Activated T-helper 17 cell treated with anti-CD3 and anti-CD28 coated beads, Interleukin-2, amount 50 U/mL, for 72 hours (primary cell): Measurements from ENCODE around the gene TEKT2. TPM values are rescaled to one million over a fixed set of nuclear protein-coding genes. Genes with fewer than 3 reads are reported as not detected.

ENCODE experiments used
- ATAC-seq: fragments of 150-1000 bp; cut with Tn5 transposase; replicated peaks from 2 replicates; pipeline ENCODE4 v1.10.0; 2021; ENCODE audit warnings: mild to moderate bottlenecking, moderate library complexity
- H3K27ac Mint-ChIP-seq: one replicate; pipeline ENCODE4 v1.8.0; 2022; ENCODE audit warnings: mixed read lengths
- H3K27me3 Mint-ChIP-seq: one replicate; pipeline ENCODE4 v1.8.0; 2022; ENCODE audit warnings: mixed read lengths
- H3K36me3 Mint-ChIP-seq: one replicate; pipeline ENCODE4 v1.8.0; 2022; ENCODE audit warnings: low read depth, mild to moderate bottlenecking, mixed read lengths
- H3K4me1 Mint-ChIP-seq: one replicate; pipeline ENCODE4 v1.8.0; 2022; ENCODE audit warnings: mixed read lengths
- H3K4me3 Mint-ChIP-seq: one replicate; pipeline ENCODE4 v1.8.0; 2022; ENCODE audit warnings: mild to moderate bottlenecking, mixed read lengths
- H3K9me3 Mint-ChIP-seq: one replicate; pipeline ENCODE4 v1.8.0; 2022; ENCODE audit warnings: mixed read lengths
- total RNA-seq, 2 donors: library from RNA; stranded (reverse); gene quantifications; one replicate each; pipeline ENCODE4 v1.2.3, GENCODE V29; 2022

TEKT2 gene
- total RNA-seq, 2 donors from 2014 or later = 0.26 to 0.64 TPM

DNA sequence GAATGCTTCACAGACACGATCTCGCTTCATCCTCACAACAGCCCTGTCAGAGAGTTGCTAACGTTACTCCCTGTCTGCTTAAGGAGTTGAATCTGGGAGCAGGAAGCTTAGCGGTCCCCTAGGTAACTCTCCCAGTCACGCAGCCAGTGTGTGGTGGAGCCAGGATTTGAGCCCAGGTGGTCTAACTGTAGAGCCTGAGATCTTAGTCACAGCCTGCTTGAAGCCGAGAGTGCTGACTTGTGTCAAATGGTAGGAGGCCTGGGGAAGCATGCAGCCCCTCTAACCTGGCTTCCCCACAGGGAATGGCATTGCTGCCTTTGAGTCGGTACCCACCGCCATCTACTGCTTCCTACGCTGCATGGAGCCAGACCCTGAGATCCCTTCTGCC lies 8.9 kb downstream of the TEKT2 start:
- peaks cover 67% of the 10 kb centered on the region for H3K36me3 Mint-ChIP-seq
- H3K27ac Mint-ChIP-seq = no peak overlapping the region
- H3K4me1 Mint-ChIP-seq = peaks cover 9% of the 10 kb centered on the region
- H3K27me3 Mint-ChIP-seq = no peaks in the 10 kb centered on the region
- ATAC-seq = no peak
- no peaks in the 10 kb centered on the region for H3K9me3 Mint-ChIP-seq
- no peak overlapping the region for H3K4me3 Mint-ChIP-seq

DNA sequence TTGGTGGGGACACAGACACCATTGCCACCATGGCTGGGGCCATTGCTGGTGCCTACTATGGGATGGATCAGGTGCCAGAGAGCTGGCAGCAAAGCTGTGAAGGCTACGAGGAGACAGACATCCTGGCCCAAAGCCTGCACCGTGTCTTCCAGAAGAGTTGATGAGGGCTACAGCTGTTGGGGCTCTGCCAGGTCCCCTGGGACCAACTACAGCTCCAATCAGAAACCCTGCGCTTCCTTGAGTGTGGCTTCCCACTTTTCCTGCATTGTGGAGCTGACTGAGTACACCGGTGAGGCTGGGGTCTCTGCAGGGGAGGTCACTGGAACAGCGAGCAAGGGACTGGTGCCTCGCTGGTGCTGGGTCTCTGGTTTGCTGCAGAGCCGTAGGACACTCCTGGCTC lies 9.3 kb downstream of the TEKT2 start:
- Mint-ChIP-seq H3K27ac (no peak overlapping the region), H3K4me1 (peaks cover 9% of the 10 kb centered on the region), H3K9me3 (no peaks in the 10 kb centered on the region), H3K36me3 (peaks cover 67% of the 10 kb centered on the region), H3K27me3 (no peaks in the 10 kb centered on the region), H3K4me3 (no peak overlapping the region)
- ATAC-seq = no peak

DNA sequence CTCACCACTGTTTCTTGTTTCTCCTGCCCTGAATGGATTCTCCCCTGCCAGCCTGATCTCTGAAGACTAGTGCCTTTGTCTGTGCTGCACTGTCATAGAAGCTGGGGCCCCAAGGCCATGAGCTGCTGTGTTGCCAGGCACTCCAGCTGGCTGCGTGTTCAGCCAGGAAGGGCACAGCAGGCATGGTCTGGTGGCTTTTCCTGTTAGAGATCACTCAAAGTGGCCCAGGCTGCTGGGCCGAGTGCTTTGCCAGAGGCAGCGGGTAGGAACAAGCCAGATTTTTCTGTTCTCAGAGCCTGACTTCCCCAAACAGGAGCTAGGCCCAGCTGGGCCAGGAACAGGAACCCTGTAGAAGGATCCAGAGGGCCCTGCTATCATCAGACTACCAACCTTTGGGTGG lies 10.0 kb downstream of the TEKT2 start:
- no peak for ATAC-seq
- H3K27me3 Mint-ChIP-seq = no peaks in the 10 kb centered on the region
- peaks cover 9% of the 10 kb centered on the region for H3K4me1 Mint-ChIP-seq
- H3K4me3 Mint-ChIP-seq = no peak overlapping the region
- peaks cover 66% of the 10 kb centered on the region for H3K36me3 Mint-ChIP-seq
- no peaks in the 10 kb centered on the region for H3K9me3 Mint-ChIP-seq
- no peak overlapping the region for H3K27ac Mint-ChIP-seq

DNA sequence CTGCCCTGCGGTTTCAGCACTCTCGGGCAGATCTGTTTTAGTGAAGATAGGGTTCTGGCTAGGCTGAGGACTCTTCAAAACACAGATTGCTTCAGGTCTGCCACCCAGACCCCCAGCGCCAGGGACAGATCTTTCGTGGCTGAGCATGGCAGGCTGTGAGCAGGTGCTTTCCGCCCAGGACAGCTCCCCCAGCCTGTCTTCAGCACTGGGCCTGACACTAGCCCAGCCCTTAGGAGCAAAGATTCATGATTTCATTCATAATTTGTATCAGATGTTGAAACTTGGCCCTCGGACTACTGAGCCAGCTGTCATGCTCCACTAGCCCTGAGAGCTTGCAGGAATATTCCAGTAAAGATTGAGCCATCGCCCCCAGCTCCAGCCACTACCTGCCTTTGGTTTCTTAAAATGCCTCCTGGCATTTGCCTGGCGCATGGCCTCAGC lies 10.7 kb downstream of the TEKT2 start:
- peaks cover 59% of the 10 kb centered on the region for H3K36me3 Mint-ChIP-seq
- H3K9me3 Mint-ChIP-seq = no peaks in the 10 kb centered on the region
- no peaks in the 10 kb centered on the region for H3K27me3 Mint-ChIP-seq
- H3K4me3 Mint-ChIP-seq = no peak overlapping the region
- no peak for ATAC-seq
- no peak overlapping the region for H3K27ac Mint-ChIP-seq
- H3K4me1 Mint-ChIP-seq = peaks cover 5% of the 10 kb centered on the region

DNA sequence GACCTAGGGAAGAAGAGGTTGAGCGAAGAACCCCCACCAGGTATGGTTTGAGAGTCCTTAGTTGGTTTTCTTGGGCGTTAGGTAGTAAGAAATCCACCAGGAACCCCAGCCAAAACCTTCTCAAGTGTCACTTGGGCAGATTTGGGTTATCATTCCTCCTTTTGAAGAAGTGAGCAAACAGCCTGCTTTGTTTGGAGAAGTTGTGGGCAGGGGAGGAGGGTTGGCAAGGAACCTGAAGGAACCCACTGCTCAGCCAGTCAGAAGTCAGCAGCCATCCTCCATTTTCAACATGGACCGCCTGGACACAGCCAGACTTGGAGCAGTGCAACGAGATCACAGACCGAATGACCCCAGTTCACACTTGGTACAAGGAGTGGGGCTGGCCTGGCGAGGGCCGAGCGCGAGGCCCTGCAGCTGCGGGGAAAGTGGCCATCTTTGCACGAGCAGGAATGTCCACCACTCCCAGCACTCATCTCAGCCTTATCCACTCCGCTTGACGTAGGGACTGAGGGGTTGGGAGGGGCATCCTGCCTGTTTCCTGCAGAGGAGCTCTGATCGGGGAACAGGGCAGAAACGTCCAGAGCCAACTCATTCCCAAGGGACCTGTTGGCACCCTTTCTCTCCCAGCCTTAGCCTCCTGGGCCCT lies 12.0 kb downstream of the TEKT2 start:
- peaks cover 47% of the 10 kb centered on the region for H3K36me3 Mint-ChIP-seq
- no peaks in the 10 kb centered on the region for H3K27me3 Mint-ChIP-seq
- no peak overlapping the region for H3K27ac Mint-ChIP-seq
- H3K4me1 Mint-ChIP-seq = no peaks in the 10 kb centered on the region
- H3K4me3 Mint-ChIP-seq = no peak overlapping the region
- H3K9me3 Mint-ChIP-seq = no peaks in the 10 kb centered on the region
- no peak for ATAC-seq

DNA sequence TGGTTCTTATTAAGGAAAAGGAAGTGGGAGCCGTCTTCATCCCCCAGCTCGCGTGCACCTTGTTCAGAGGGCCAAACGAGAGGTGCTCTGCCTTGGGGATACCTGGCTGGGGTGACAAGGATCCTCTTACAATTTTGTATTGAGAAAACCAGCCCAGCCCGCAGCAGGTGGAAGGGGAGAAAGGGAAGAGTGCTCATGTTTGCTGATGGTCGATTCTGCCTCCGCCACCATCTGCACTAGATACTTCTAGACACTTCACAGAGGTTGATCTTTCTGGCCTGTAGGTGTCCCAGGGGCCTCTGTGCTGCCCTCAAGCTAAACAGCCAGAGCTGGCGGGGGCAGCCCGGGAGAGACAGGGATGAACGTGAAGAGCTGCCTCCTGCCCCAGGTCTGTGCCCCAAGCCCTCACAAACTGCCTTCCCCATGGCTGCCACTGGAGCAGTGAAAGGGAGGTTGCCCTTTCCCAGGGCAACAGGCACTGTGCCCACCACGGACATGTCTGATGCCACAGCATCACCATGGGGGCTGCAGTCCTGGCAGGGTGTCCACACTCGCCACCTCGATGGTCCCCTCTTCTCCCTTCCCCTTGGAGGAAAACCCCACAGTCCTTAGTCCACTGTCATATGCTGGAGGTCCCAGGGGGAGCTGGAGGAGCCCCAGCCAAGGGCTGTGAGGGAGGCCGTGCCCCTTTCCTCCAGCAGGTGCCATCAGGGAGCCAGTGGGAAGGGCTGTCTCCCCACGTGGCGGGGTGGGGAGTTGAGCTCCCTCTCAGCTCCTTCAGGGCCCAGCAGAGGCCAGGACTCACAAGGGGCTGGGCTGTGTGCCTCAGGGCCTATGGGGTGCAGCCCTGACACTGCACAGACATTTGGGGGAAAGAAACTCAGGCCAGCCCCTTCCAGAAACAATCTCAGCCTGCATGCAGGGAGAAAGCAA lies 12.9 kb downstream of the TEKT2 start:
- Mint-ChIP-seq H3K4me3 (no peak overlapping the region), H3K27me3 (no peaks in the 10 kb centered on the region), H3K36me3 (peaks cover 38% of the 10 kb centered on the region), H3K27ac (no peak overlapping the region), H3K9me3 (no peaks in the 10 kb centered on the region), H3K4me1 (no peaks in the 10 kb centered on the region)
- ATAC-seq = peak; percentile 4

DNA sequence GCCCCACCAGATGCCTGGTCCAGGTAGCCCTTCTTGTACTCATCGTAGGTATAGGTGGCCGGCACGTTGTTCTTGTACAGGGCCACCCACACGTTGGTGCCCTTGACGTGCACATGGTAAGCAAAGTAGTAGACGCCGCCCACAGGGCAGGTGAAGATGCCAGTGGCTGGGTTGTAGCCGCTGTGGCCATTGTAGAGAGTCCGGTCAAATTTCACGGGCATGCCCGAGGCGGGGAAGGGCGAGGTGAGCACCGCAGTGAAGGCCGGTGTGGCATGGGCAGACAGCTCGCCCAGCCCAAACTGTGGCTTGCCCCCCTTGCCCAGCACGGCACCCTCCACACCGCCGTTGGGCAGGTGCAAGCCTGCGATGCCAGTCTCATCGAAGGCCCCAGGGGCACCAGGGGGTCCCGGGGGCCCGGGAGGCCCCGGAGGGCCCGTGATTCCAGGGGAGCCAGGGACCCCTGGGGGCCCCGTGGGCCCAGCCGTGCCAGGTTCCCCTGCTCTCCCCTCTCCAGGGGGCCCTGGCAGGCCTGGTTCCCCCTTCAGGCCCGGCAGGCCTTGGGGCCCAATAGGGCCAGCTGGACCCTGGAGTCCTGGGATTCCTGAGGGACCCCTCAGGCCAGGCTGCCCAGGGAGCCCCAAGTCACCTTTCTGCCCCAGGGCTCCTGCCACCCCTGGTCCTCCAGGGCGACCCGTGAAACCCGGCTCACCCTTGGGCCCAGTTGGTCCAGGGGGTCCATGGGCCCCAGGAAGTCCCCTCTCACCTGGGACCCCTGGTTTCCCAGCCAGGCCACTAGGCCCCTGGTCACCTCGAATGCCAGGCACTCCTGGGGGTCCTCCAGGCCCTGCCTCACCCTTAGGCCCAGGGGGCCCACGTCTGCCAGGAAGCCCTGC lies 14.0 kb downstream of the TEKT2 start:
- Mint-ChIP-seq H3K27me3 (no peaks in the 10 kb centered on the region), H3K27ac (no peak overlapping the region), H3K36me3 (peaks cover 27% of the 10 kb centered on the region), H3K9me3 (no peaks in the 10 kb centered on the region), H3K4me1 (no peaks in the 10 kb centered on the region), H3K4me3 (no peak overlapping the region)
- ATAC-seq = no peak

DNA sequence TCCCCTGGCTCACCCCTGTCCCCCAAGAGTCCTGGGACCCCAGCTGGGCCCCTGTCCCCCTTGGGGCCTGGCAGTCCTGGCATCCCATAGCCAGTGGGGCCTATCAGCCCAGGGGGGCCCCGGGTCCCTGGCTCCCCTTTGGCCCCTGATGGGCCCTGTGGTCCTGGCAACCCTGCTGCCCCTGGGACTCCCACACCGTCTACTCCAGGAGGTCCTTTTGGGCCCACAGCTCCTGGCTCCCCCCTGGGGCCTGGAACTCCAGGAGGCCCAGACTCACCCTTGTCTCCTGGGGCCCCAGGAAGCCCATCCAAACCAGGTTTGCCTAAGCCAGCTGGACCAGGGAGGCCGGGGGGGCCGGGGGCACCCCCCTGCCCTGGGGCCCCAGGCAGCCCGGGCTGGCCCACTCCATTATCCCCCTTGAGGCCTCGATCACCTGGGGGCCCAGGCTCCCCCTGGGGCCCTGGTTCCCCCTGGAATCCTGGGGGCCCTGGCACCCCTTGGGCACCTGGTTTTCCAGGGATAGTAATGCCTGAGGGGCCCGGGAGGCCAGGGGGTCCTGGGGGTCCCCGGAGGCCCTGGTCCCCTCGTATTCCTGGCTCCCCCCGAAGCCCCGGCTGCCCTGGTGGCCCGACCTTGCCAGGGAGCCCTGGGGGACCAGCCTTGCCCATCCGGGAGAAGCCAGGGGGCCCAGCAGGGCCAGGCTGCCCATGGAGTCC lies 14.9 kb downstream of the TEKT2 start:
- no peak overlapping the region for H3K27ac Mint-ChIP-seq
- H3K4me3 Mint-ChIP-seq = no peak overlapping the region
- no peaks in the 10 kb centered on the region for H3K27me3 Mint-ChIP-seq
- no peak for ATAC-seq
- no peaks in the 10 kb centered on the region for H3K4me1 Mint-ChIP-seq
- H3K36me3 Mint-ChIP-seq = peaks cover 18% of the 10 kb centered on the region
- H3K9me3 Mint-ChIP-seq = no peaks in the 10 kb centered on the region

DNA sequence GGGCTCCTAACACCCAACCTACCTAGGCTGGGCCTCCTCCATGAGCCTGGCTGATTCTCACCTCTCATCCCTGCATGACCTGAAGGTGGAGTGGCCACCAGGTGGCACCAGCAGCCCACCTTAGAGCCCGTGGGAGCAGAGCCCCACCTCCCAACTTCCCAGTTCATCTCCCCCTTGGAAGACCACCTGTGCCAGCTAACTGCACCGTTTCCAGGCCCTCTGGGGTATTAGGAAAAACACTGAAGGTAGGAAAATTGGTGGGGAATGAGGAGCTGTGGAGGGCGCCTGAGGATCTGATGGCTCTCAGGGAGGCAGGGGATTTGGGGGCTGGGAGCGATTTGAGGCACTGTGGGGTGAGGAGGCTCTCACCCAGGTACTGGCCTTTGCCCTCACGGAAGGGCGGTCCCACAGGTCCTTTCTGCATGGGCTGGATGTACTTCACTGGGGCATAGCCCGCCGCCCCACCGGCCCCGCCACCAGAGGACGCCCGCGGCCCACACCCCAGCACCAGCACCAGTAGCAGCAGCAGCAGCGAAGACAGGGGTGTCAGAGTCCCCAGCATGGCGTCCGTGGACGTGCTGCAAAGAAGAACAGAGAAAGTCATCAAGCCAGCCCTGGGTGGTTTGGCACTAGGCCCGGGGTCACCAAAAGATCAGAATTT lies 15.9 kb downstream of the TEKT2 start:
- Mint-ChIP-seq H3K4me3 (peak overlapping the region; percentile 20), H3K36me3 (peaks cover 8% of the 10 kb centered on the region), H3K9me3 (no peaks in the 10 kb centered on the region), H3K27me3 (no peaks in the 10 kb centered on the region), H3K4me1 (no peaks in the 10 kb centered on the region), H3K27ac (no peak overlapping the region)
- peak; percentile 95 for ATAC-seq

DNA sequence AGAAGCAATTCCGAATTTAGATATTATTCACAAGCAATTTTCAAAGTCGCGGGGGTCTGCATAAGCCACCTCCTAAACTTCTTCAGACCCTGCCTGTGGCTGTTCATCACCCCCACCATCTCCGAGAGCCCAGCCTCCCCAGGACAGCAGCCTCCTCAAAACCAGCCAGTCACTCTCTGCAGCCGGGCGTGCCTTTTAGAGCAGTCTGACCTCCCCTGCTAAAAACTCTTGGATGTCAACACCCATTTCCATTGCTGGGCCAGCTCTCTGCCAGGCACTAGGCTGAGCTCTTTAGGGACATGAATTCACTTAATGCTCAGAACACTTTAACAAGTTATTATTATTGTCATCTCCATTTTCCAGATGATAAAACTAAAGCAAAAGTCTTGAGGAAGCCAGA lies 16.5 kb downstream of the TEKT2 start:
- H3K4me1 Mint-ChIP-seq = no peaks in the 10 kb centered on the region
- H3K9me3 Mint-ChIP-seq = no peaks in the 10 kb centered on the region
- no peak overlapping the region for H3K4me3 Mint-ChIP-seq
- peaks cover 5% of the 10 kb centered on the region for H3K36me3 Mint-ChIP-seq
- H3K27me3 Mint-ChIP-seq = no peaks in the 10 kb centered on the region
- H3K27ac Mint-ChIP-seq = no peak overlapping the region
- no peak for ATAC-seq

DNA sequence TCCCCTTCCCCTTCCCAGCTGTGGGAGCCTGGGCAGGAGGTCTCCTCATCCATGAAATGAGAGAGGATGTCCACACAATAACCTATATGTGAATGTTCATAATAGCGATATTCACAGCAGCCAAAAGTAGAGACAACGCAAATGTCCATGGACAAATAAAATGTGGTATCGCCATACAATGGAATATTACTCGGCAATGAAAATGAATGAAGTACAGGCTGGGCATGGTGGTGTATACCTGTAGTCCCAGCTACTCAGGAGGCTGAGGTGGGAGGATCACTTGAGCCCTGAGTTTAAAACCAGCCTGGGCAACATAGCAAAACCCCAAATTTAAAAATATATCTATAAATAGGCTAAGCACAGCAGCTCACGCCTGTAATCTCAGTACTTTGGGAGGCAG lies 17.7 kb downstream of the TEKT2 start:
- Mint-ChIP-seq H3K4me1 (no peaks in the 10 kb centered on the region), H3K9me3 (no peaks in the 10 kb centered on the region)
- ATAC-seq = no peak

DNA sequence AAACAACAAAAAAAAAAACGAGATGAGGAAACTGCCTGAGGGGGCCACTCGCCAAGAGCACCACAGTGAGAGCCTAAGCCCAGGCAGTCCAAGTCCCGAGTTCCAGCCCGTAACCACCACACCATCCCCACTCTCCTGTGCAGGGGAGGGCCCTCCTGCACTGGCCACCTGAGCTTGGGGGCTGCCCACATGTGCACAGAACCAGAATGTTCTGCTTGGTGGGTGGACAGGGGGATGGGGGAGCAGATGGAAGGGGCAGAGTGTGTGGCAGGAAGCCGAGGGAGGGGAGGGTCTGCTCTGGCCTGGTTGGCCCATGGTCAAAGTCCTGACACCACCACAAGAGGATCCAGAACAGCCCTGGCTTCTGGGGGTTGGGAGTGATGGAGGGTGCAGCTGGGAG lies 22.4 kb downstream of the TEKT2 start:
- H3K4me1 Mint-ChIP-seq = peaks cover 8% of the 10 kb centered on the region
- no peaks in the 10 kb centered on the region for H3K9me3 Mint-ChIP-seq
- no peaks in the 10 kb centered on the region for H3K36me3 Mint-ChIP-seq
- no peak overlapping the region for H3K27ac Mint-ChIP-seq
- no peak overlapping the region for H3K4me3 Mint-ChIP-seq
- H3K27me3 Mint-ChIP-seq = no peaks in the 10 kb centered on the region
- no peak for ATAC-seq

More for the DNA sequence above, 17.7 kb downstream of the TEKT2 start:
- peaks cover 2% of the 10 kb centered on the region for H3K36me3 Mint-ChIP-seq
- no peak overlapping the region for H3K4me3 Mint-ChIP-seq
- H3K27ac Mint-ChIP-seq = no peak overlapping the region
- H3K27me3 Mint-ChIP-seq = no peaks in the 10 kb centered on the region

DNA sequence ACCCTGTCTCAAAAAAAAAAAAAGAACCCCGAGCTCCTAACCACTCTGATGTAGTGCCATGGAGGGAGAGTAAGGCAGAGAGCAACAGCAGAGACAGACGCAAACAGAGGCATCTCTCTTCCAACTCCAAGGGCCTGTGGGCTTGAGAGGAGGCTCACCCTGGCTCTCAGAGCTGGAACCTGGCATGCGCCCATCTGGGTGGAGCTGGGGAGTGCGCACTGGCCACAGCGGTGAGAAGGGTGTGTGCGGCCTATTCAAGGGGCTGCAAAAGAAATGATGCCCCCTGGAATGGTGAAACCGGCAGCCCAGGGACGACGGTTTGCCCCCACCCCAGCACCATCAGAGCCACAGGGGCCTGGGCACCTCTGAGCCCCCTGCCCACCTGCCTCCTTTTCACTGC lies 23.5 kb downstream of the TEKT2 start:
- Mint-ChIP-seq H3K4me3 (no peak overlapping the region), H3K9me3 (no peaks in the 10 kb centered on the region), H3K27me3 (no peaks in the 10 kb centered on the region), H3K27ac (no peak overlapping the region), H3K36me3 (no peaks in the 10 kb centered on the region), H3K4me1 (peaks cover 11% of the 10 kb centered on the region)
- no peak for ATAC-seq
